ENCODE measurements around the gene PDE6A.

The PDE6A gene

DNA sequence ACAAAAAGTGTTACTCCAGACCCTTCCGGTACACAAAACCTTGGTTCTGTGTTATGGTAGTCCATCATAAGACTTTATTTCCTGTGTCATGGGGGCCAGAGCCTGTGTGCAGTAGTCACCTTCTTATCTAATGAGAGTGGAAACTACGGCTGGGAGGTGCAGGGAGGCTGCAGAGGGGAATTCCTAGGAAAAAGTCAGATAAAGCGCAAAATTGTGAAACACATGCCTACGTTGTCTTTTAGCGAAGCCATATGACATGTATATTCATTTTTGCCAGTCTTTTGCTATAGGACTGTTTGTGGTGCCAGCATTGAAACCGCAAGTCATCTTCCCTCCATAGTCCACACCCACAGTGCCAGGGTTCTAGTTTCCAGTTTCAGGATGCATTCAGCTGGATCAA is 133.7 kb downstream of the PDE6A start:
- peaks cover under 1% of the 10 kb centered on the region; the same call in 1 of the 2 replicates for H3K4me1 ChIP-seq (ENCODE audit: control insufficient read depth, insufficient read depth, low read length)
- ChIA-PET POLR2A (no interaction called here), CTCF (interaction anchor here (2.0 kb wide), 1 partner anchor 23 kb away, joined by 7 read pairs; no protein-coding TSS in a partner anchor)
- H3K9me3 ChIP-seq (ENCODE audit: control insufficient read depth, insufficient read depth, low read depth, low read length): no peaks in the 10 kb centered on the region
- no peak overlapping the region for H3K27ac ChIP-seq (ENCODE audit: extremely low read depth, low read depth, low read length)
- TF ChIP-seq, protein P1, sequence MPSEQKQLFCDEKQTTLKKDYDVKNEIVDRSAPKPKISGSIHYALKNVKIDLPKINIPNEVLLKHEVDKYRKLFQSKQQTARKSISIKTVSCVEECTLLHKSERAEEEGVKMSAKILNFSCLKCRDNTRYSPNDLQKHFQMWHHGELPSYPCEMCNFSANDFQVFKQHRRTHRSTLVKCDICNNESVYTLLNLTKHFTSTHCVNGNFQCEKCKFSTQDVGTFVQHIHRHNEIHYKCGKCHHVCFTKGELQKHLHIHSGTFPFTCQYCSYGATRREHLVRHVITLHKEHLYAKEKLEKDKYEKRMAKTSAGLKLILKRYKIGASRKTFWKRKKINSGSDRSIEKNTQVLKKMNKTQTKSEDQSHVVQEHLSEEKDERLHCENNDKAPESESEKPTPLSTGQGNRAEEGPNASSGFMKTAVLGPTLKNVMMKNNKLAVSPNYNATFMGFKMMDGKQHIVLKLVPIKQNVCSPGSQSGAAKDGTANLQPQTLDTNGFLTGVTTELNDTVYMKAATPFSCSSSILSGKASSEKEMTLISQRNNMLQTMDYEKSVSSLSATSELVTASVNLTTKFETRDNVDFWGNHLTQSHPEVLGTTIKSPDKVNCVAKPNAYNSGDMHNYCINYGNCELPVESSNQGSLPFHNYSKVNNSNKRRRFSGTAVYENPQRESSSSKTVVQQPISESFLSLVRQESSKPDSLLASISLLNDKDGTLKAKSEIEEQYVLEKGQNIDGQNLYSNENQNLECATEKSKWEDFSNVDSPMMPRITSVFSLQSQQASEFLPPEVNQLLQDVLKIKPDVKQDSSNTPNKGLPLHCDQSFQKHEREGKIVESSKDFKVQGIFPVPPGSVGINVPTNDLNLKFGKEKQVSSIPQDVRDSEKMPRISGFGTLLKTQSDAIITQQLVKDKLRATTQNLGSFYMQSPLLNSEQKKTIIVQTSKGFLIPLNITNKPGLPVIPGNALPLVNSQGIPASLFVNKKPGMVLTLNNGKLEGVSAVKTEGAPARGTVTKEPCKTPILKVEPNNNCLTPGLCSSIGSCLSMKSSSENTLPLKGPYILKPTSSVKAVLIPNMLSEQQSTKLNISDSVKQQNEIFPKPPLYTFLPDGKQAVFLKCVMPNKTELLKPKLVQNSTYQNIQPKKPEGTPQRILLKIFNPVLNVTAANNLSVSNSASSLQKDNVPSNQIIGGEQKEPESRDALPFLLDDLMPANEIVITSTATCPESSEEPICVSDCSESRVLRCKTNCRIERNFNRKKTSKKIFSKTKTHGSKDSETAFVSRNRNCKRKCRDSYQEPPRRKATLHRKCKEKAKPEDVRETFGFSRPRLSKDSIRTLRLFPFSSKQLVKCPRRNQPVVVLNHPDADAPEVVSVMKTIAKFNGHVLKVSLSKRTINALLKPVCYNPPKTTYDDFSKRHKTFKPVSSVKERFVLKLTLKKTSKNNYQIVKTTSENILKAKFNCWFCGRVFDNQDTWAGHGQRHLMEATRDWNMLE (tag by site-specific recombination; conservative IDR thresholded peaks at IDR 0.05; ENCODE audit: low read depth): no peak
- TF ChIP-seq ZNF571 (tag by site-specific recombination; IDR thresholded peaks at IDR 0.05): no peak
- TF ChIP-seq ZNF449 (tag by site-specific recombination; IDR thresholded peaks at IDR 0.05): no peak
- no peak for TF ChIP-seq ZNF324 (tag by site-specific recombination; IDR thresholded peaks at IDR 0.05)
- TF ChIP-seq, protein P2, sequence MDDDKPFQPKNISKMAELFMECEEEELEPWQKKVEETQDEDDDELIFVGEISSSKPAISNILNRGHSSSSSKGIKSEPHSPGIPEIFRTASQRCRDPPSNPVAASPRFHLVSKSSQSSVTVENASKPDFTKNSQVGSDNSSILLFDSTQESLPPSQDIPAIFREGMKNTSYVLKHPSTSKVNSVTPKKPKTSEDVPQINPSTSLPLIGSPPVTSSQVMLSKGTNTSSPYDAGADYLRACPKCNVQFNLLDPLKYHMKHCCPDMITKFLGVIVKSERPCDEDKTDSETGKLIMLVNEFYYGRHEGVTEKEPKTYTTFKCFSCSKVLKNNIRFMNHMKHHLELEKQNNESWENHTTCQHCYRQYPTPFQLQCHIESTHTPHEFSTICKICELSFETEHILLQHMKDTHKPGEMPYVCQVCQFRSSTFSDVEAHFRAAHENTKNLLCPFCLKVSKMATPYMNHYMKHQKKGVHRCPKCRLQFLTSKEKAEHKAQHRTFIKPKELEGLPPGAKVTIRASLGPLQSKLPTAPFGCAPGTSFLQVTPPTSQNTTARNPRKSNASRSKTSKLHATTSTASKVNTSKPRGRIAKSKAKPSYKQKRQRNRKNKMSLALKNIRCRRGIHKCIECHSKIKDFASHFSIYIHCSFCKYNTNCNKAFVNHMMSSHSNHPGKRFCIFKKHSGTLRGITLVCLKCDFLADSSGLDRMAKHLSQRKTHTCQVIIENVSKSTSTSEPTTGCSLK (tag by site-specific recombination; IDR thresholded peaks at IDR 0.05): no peak
- no peak for TF ChIP-seq ZNF610 (tag by site-specific recombination; IDR thresholded peaks at IDR 0.05; ENCODE audit: borderline replicate concordance)
- no peak for TF ChIP-seq PRDM2 (tag by site-specific recombination; IDR thresholded peaks at IDR 0.05; ENCODE audit: borderline replicate concordance)
- no peak for TF ChIP-seq ZNF549 (tag by site-specific recombination; IDR thresholded peaks at IDR 0.05)
- no peak for TF ChIP-seq ZNF548 (tag by site-specific recombination; IDR thresholded peaks at IDR 0.05)
- TF ChIP-seq ZXDB (tag by site-specific recombination; IDR thresholded peaks at IDR 0.05): no peak
- TF ChIP-seq, protein P3, sequence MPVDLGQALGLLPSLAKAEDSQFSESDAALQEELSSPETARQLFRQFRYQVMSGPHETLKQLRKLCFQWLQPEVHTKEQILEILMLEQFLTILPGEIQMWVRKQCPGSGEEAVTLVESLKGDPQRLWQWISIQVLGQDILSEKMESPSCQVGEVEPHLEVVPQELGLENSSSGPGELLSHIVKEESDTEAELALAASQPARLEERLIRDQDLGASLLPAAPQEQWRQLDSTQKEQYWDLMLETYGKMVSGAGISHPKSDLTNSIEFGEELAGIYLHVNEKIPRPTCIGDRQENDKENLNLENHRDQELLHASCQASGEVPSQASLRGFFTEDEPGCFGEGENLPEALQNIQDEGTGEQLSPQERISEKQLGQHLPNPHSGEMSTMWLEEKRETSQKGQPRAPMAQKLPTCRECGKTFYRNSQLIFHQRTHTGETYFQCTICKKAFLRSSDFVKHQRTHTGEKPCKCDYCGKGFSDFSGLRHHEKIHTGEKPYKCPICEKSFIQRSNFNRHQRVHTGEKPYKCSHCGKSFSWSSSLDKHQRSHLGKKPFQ (tag by site-specific recombination; IDR thresholded peaks at IDR 0.05): no peak
- no peak overlapping the region for H3K4me3 ChIP-seq (ENCODE audit: low read depth, low read length)
- H3K36me3 ChIP-seq (ENCODE audit: control insufficient read depth in 2 of 2, insufficient read depth in 1 of 2, low read length in 2 of 2): no peaks in the 10 kb centered on the region

Data from HEK293 (cell line).